BJ (cell line): Measurements from ENCODE around the gene PDZD2. TPM values are rescaled to one million over a fixed set of nuclear protein-coding genes. Genes with fewer than 3 reads are reported as not detected.
A peak's percentile ranks its signal among the peaks of the same experiment; 100 is the strongest.

ENCODE experiments used
- CTCF ChIA-PET: fragments of 350-600 bp; formaldehyde crosslinking; extraction: SDS; loops from one replicate; lab custom pipeline; 2021; ENCODE audit warnings: antibody characterized with exemption, inconsistent platforms; lab: Yijun Ruan, JAX
- POLR2A ChIA-PET: fragments of 300-600 bp; sonication (Branson Sonifier 250); formaldehyde crosslinking; extraction: SDS; loops from one replicate; lab custom pipeline; 2021; ENCODE audit warnings: antibody characterized with exemption; lab: Charles Lee
- DNase-seq: peaks from one replicate; pipeline ENCODE4 v3.0.0-alpha.2; 2011; ENCODE audit warnings: low read depth
- H3K27me3 ChIP-seq: 2 replicates; pipeline ENCODE4 v1.6.0; 2011; ENCODE audit warnings: low read length; ENCODE audit not compliant: control insufficient read depth, insufficient read depth
- H3K36me3 ChIP-seq: 2 replicates; pipeline ENCODE4 v1.5.1; 2011; ENCODE audit warnings: low read length; ENCODE audit not compliant: control insufficient read depth, insufficient read depth
- H3K4me3 ChIP-seq: 2 replicates; pipeline ENCODE4 v1.5.1; 2011; ENCODE audit warnings: low read depth, mild to moderate bottlenecking, control low read depth, low read length
- CTCF ChIP-seq: IDR thresholded peaks from 2 replicates; pipeline ENCODE4 v1.5.1; 2011; ENCODE audit warnings: low read depth, mild to moderate bottlenecking, control low read depth, inconsistent platforms, low read length, moderate library complexity; ENCODE audit not compliant: insufficient read depth
- polyA plus RNA-seq: library from polyadenylated mRNA; depleted of rRNA; stranded (reverse); fragments of >200 nt; gene quantifications from 2 replicates; pipeline ENCODE4 v1.2.3, GENCODE V29; 2011

Gene PDZD2
- polyA plus RNA-seq, 1 experiment: 0.06 TPM

- Histone ChIP-seq H3K27me3 (peaks cover 7% of the 10 kb centered on the region), H3K36me3 (no peaks in the 10 kb centered on the region), H3K4me3 (no peak overlapping the region)
- DNase-seq: no peak
- ChIA-PET POLR2A (no interaction called here), CTCF (interaction anchor here (1.7 to 2.5 kb wide), 2 partner anchors 10 to 227 kb away, joined by 8 to 12 read pairs; no protein-coding TSS in a partner anchor)
- TF ChIP-seq CTCF: no peak
These were observed 169.0 kb downstream of the PDZD2 start for GRCh38 chr5:31807789-31808540.

- DNase-seq: no peak
These were observed 170.3 kb downstream of the PDZD2 start for GRCh38 chr5:31809050-31809870.

GRCh38 chr5:31811210-31811609 lies 172.3 kb downstream of the PDZD2 start:
- Histone ChIP-seq H3K4me3 (no peak overlapping the region), H3K27me3 (peaks cover 1% of the 10 kb centered on the region), H3K36me3 (no peaks in the 10 kb centered on the region)
- ChIA-PET CTCF (interaction anchor here (0.8 to 2.8 kb wide), 7 partner anchors 13 to 282 kb away, joined by 3 to 20 read pairs (median 4); no protein-coding TSS in a partner anchor), POLR2A (no interaction called here)
- TF ChIP-seq CTCF: no peak
- peak; percentile 48 for DNase-seq

More at GRCh38 chr5:31809050-31809870, 170.3 kb downstream of the PDZD2 start:
- Histone ChIP-seq H3K4me3 (no peak overlapping the region), H3K36me3 (no peaks in the 10 kb centered on the region), H3K27me3 (peaks cover 7% of the 10 kb centered on the region)
- ChIA-PET POLR2A (no interaction called here), CTCF (interaction anchor here (0.6 to 2.5 kb wide), 23 partner anchors 8 to 446 kb away, joined by 3 to 12 read pairs (median 4); partner anchors contain the start of genes C5orf22 and DROSHA)
- TF ChIP-seq CTCF: peak; percentile 73

GRCh38 chr5:31815376-31815775 lies 176.4 kb downstream of the PDZD2 start:
- DNase-seq: no peak
- no peaks in the 10 kb centered on the region for H3K36me3 ChIP-seq
- ChIA-PET CTCF (no interaction called here), POLR2A (no interaction called here)
- no peak overlapping the region for H3K4me3 ChIP-seq
- no peak for TF ChIP-seq CTCF
- H3K27me3 ChIP-seq: no peaks in the 10 kb centered on the region
